ENCODE results near the gene GZMA.

The GZMA gene

DNA sequence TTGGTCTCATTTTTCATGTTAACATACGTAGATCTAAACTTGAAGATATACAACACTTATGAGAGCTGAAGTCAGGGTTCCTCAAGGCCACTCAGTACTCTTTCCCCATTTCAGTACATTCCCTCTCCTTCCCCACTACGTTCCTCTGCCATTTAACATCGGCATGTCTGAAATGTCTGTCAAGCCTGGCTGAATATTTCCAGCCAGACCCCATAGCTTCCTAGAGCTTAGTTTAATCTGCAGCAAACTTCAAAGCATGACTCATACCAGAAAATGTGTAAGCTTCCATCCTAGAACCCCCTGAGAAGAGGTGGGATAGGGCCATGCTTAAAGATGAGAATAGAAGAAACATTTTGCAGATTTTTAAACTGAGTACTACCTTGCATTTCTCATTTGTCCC is 6.2 kb downstream of the GZMA start:
- H3K4me3 ChIP-seq (ENCODE audit: low read depth, low read length): no peak overlapping the region

DNA sequence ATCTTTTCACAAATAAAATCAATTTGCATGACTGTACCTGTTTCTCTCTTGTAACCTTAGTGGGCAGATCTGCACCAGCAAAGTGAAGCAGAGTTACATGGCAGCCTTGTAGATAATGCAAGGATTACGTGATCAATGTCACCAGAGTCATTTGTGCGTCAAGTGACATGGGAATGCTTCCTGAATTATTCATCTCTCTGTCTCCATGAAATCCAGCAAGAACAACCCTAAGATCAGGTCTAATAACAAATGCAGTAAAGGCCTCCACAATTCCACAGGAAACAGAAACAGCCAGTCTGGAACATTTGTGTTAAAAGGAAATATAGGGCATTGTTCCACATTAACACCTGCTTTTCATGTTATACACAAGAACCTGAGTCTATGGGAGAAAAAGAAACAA is 7.8 kb downstream of the GZMA start:
- H3K4me3 ChIP-seq (ENCODE audit: low read depth, low read length): no peak overlapping the region

DNA sequence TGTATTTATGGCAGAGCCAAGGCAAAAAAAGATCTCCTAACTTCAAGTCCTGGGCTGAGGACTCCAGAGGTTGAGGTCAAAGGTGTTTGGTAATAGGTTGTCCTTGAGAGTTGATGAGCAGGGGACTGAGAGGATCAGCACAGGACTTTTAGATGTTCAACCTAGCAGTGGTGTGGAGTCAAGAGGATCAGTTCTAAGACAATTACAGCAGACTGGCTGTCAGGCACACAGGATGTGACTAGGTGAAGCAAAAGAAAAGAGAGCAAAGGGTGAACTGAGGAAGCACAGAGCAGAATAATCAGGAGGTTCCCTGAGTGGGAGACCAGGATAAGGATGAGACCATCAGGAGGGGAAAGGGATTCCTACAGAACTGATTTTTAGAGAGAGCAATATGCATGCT is 10.9 kb downstream of the GZMA start:
- no peak overlapping the region for H3K4me3 ChIP-seq (ENCODE audit: low read depth, low read length)

DNA sequence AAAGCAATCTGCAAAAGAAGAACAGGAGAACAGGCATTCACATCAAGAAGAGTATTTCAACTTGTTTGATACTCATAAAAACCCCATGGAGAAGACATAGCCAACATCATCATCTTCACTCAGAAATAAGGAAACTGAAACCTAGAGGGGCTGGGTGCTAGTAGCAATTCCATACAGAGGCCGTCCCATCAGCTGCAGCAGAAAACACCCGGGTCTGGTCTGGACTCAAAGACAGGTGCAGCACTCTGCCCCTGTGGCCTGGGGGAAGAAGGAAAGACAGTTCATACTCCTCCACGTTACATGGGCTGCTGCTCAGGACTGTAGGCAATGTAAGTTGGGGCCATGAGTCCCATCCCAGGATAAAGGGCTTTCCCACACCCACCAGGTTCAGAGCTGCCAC is 11.6 kb downstream of the GZMA start:
- H3K4me3 ChIP-seq (ENCODE audit: low read depth, low read length): no peak overlapping the region

DNA sequence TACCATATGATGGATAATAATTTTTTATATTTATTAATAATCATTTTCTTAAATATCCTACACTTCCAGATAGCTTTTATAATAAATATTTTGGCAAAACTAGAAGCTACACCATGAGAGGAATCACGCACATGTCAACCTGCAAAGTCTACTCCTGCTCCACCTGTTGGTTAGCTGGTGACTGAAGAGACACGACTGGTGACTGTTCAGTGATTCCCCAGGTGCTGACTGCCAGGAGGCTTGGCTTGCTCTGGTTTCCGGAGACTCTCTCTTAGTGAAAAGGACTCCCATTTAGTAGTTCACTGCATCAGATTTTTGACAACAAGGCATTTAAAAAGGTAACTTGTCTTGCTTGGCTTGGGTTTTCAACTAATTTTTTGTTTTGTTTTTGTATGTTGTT is 20.9 kb downstream of the GZMA start:
- H3K4me3 ChIP-seq (ENCODE audit: low read depth, low read length): no peak overlapping the region

DNA sequence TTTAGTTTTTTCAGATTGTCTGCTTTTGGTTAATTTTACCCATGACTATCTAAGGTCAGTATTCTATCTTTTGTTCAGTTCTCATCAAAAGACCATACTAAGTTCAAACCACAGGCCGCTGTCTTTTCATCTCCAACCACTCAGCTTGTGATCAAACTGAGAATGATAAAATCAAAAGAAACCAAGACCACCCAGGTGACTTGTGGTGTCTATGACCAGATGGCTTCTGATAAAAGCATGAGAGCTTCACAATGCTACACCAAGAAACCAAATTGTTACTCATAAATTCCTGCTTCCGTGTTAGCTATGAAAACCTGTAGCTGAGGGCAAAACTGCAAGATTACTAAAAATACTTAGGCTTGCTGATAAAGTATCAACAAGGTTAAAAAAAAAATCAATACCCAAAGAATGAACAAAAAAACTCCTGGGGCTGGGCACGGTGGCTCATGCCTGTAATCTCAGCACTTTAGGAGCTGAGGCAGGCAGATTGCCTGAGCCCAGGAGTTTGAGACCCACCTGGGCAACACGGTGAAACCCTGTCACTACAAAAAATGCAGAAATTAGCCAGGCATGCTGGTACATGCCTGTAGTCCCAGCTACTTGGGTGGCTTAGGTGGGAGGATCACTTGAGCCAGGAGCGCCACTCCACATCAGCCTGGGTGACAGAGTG is 31.7 kb downstream of the GZMA start:
- H3K4me3 ChIP-seq (ENCODE audit: low read depth, low read length): no peak overlapping the region

DNA sequence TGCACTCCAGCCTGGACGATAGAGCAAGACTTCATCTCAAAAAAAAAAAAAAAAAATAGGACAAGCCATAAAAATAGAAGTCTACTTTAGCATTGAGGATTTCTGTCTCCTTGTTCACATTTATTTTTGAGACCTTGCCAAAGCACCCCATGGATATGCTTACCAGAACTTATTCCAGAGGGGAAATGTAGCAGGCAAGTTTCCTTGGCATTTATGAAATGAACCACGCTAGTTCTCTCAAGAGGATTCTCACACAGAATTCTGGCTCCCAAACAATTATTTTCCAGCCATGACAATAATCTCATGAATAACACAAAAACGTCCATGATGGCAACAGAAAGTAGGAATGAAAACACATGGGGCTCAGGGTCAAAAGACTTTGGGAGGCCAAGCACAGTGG is 34.1 kb downstream of the GZMA start:
- no peak overlapping the region for H3K4me3 ChIP-seq (ENCODE audit: low read depth, low read length)

DNA sequence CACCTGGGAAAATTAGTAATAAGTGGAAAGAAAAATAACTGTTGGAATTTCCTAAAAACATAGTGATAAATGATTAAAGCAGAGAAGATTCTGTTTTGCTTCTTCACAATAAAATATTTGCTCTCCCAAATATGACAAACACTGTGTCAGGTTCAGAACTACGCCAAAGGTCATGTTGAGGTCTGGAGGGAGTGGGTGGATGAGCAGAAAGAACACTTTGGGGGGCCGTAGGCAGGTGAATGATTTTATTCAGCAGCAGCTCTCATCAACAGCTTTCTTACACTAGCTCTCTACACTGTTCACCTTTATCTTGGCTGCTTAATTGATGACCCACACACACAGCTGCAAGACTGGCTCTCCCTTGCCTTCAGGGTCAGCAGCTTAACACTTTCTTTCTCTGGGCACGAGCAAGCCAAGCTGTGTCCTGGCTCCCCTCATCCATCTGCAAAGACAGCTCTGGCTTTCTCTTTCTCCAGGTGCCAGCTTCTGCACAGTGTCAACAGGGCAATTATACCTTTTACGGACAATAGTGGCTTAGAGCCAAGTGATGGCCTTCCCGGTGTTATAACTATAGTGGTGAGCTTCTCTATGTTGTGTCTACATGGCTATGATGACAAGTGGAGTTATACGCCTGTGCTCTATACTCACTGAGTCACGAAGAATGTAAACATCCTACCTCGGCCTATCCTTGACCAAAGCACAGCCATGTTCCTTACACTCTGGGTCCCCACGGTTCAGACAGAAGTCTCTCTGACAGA is 38.6 kb downstream of the GZMA start:
- no peak overlapping the region for H3K4me3 ChIP-seq (ENCODE audit: low read depth, low read length)

DNA sequence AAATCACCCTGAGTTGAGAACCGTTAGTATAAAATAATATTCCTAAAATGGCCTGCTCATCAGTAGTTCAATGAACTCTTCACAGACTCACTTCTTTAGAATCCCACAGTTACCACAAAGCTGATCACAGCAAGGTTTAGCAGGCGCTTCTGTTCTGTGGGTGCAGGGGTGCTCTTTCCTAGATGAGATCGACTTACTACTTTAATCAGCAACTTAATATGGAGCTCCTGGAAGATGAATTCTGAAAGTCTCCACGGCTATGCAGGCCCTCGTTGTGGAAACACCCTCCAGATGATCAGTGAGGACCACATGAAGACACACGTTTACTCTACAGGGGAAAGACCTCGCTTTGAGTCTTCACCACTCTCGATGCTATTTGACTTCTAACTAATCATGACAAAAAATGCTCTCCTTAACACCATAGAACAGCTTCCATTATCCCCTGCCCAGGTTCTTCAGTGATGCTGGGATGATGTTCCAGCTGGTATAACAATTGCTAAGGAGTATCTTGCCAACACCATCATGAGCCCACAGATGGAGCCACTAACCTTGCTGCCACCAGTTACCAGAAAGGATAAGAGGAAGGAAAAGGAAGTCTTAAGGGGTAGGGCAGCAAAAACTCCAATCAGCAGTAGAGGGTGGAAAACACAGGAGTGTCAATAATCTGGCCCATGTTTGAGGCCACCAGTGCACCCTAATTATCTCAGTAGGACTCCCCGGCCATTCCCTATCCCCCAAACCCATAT is 39.7 kb downstream of the GZMA start:
- no peak overlapping the region for H3K4me3 ChIP-seq (ENCODE audit: low read depth, low read length)

DNA sequence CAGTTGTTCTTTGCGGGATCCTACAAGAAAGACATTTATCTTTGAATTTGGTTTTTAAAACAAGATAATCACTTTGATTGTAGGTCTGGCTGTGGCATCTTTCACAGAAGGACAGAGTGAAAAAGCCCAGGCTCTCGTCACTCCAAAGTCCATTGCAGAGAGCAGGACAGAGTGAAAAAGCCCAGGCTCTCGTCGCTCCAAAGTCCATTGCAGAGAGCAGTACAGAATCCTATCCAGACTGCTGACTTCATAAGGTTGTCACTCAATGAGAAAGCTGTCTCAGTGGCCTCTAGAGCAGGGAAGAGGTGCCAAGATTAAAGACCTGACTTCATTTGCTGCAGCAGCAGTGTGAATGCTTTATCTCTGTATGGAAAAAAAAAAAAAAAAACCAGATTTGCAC is 41.2 kb downstream of the GZMA start:
- no peak overlapping the region for H3K4me3 ChIP-seq (ENCODE audit: low read depth, low read length)

DNA sequence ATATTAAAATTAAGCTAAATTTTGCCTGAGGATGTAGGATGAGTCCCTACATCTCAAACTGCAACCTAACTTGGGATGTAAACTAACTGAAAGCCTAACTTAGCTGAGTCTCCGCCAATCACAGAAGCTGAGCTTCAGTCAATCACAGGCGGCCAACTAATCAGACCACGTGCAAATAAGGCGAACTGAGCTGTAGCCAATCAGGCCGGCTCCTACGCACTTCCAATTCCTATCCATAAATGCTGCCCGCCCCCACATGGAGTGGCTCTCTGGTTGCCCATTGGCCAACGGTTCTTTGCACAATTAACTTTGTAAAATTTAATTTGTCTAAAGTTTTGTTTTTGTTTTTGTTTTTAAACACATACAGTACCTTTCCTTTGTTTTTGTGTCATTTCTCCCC is 43.6 kb downstream of the GZMA start:
- no peak overlapping the region for H3K4me3 ChIP-seq (ENCODE audit: low read depth, low read length)

DNA sequence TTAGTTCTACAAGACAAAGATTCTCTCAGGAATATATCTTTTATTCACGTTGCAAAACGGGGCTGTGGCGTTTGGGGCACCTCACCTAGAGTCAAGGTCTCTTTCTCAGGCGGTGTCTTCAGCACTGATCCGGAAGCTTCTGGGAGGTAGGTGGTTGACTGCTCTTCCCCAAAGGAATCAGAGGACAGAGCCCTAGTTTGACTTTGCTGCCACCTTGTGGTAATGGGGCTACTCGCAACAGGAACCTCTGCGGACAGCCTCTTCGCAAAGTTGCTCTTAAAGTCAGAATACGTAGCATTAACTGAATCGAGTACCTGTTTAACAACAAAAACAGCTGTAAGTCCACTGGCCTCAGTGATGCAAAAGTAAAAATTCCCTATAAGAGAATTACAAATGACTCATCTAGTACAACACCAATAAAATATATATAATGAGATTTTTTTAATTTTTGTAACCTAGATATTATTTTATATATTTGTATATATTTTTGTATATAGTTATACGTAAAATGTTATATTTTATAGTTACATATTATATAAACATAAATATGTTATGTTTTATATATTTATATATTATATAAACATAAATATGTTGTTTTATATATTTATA is 44.2 kb downstream of the GZMA start:
- H3K4me3 ChIP-seq (ENCODE audit: low read depth, low read length): no peak overlapping the region

DNA sequence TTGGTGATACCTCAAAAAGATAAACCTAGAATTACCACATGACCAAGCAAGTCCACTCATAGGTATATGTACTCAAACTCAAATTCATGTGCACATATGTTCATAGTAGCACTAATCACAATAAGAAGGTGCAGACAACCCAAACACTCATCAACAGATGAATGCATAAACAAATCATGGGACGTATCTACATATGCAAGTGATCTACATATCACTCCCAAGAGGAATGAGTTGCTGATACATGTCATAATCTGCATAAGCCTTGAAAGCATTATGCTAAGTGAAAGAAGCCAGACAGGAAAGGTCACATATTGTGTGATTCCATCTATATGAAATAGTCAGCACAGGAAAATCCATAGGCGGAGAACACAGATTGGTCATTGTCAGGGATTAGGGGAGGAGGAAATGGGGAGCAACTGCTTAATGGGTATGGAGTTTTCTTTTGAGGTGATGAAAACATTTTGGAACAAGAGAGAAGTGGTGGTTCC is 46.9 kb downstream of the GZMA start:
- H3K4me3 ChIP-seq (ENCODE audit: low read depth, low read length): no peak overlapping the region

DNA sequence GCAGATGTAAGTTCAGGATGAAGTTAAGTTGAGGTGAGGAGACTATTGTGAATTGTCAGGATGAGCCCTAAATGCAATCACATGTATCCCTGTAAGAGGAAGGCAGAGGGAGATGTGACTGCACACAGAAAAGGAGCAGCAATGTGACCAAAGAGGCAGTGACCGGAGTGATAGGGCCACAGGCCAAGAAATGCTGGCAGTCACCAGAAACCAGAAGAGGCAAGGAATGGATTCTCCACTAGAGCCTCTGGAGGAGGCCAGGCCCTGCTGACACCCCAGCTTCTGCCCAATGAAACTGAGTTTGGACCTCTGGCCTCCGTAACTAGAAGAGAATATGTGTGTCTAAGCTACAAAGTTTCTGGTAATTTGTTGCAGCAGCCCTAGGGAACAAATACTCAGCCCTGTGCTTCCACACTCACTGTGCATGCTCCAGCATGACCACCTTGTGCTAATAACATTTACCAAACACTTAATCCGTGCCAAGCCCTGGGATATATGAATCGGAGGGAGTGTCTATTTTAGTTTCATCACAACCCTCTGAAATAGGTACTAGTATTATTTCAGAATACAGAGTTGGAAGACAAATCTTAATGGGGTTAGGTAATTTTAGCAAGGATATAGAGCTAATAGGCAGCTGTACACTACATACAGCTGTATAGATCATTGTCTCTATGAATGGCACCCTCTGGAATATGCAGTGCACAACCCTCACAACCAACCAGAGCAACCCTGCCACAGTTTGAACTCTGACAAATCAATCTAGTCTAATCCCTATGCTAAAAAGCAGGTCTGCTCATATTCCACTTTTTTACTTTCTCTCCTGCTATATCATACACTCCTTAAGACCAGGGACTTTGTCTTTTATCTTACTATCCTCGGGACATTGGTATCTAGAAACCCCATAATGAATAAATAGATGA is 49.7 kb downstream of the GZMA start:
- no peak overlapping the region for H3K4me3 ChIP-seq (ENCODE audit: low read depth, low read length)

DNA sequence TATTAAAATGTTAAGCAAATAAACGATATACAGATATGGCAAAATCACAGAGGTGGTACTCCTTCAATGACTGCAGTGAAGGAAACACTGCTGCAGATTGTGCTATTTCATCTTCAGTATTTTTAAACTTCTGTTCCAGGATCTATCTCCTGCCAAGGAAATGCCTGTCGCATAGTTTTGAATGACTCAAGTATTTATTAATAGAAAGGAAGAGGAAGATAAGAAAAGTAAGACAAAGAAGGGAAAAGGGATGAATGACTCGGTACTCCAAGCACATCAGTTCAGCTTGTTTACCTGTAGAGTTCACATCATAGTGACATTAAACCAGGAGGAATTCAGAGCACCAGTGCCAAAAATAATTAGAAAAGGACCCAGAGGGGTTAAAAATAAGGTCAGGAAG is 52.4 kb downstream of the GZMA start:
- H3K4me3 ChIP-seq (ENCODE audit: low read depth, low read length): no peak overlapping the region
